Psoas muscle (tissue), 8 donors: ENCODE data around the gene FBXW2. TPM values are rescaled to one million over a fixed set of nuclear protein-coding genes. Genes with fewer than 3 reads are reported as not detected.

Experiments used
- ATAC-seq, 4 donors: fragments of 200-7000 bp; cut with Tn5 transposase; one replicate each; pipeline ENCODE4 v1.9.1; 2020; ENCODE audit warnings: moderate library complexity in 3 of 4, mild to moderate bottlenecking in 2 of 4
- DNase-seq, 2 donors: peaks; one replicate each; pipeline ENCODE4 v3.0.0-alpha.2; 2020
- H3K27ac ChIP-seq: fragments of 200-600 bp; one replicate; pipeline ENCODE4 v1.8.0; 2022
- H3K27me3 ChIP-seq, 3 donors: fragments of 200-600 bp in 1 of 3; one replicate each; pipeline versions ENCODE4 v1.6.1 to v1.8.0; 2013 to 2022; ENCODE audit warnings: low read length in 2 of 3, mild to moderate bottlenecking in 2 of 3, moderate library complexity in 1 of 3; ENCODE audit not compliant: insufficient read depth in 3 of 3
- H3K36me3 ChIP-seq, 2 donors: fragments of 200-600 bp in 1 of 2; one replicate each; pipeline versions ENCODE4 v1.6.1 to v1.8.0; 2013 to 2022; ENCODE audit warnings: low read depth in 1 of 2, mild to moderate bottlenecking in 1 of 2, moderate library complexity in 1 of 2; ENCODE audit not compliant: insufficient read depth in 1 of 2
- H3K4me1 ChIP-seq: fragments of 200-600 bp; one replicate; pipeline ENCODE4 v1.8.0; 2022
- H3K4me3 ChIP-seq: fragments of 200-600 bp; one replicate; pipeline ENCODE4 v1.8.0; 2022; ENCODE audit warnings: mild to moderate bottlenecking
- H3K9me3 ChIP-seq: fragments of 200-600 bp; one replicate; pipeline ENCODE4 v1.8.0; 2022
- WGBS, 3 donors: extraction: QIAGEN DNeasy Blood & Tissue Kit; methylation state at CpG; one replicate each; pipeline versions ENCODE4 v1.1.6 to v1.1.7; 2013; 5-methylcytosine and 5-hydroxymethylcytosine counted together
- intact Hi-C, 2 donors: fragments of 100-400 bp; cut with DNase I; formaldehyde crosslinking; loops; one replicate each; pipeline versions ENCODE4 v1.11.0 to v1.14.2; 2022
- polyA plus RNA-seq, 3 donors: library from polyadenylated mRNA; stranded (reverse); fragments of 200-250 nt; gene quantifications; one replicate each; pipeline ENCODE4 v1.2.3, GENCODE V29; 2013
- total RNA-seq, 4 donors: library from RNA; stranded (reverse); fragmentation: NEBNext Ultra II Directional in 2 of 4; extraction: Animal tissue kit (Norgen Biotek cat#: 25700) in 2 of 4; gene quantifications; one replicate each; pipeline versions ENCODE4 v1.2.1 to v1.2.4, GENCODE V29; 2021 to 2023
- TF ChIP-seq, protein P1 (sequence below): fragments of 200-600 bp; IDR thresholded peaks from one replicate; pipeline ENCODE4 v1.8.0; 2022; ENCODE audit warnings: antibody characterized with exemption
- donor health status: healthy with polysubstance abuse.
- donor health status: DM: no; HTN: no; CAD: no; lungs with moderate emphysema.
- donor health status: Bipolar disorder and iron deficiency.
- donor health status: healthy.
- donor health status: DM: yes; HTN: yes; CAD: no.
- donor health status: DM: no; HTN: no; CAD: no.
- donor health status: DM: no; HTN: no; CAD: no.
- donor health status: DM: yes; HTN: yes; CAD: no.

Gene FBXW2
- total and polyA plus RNA-seq, 7 donors, result 8.0 to 36.8 (median 25.3) TPM

DNA sequence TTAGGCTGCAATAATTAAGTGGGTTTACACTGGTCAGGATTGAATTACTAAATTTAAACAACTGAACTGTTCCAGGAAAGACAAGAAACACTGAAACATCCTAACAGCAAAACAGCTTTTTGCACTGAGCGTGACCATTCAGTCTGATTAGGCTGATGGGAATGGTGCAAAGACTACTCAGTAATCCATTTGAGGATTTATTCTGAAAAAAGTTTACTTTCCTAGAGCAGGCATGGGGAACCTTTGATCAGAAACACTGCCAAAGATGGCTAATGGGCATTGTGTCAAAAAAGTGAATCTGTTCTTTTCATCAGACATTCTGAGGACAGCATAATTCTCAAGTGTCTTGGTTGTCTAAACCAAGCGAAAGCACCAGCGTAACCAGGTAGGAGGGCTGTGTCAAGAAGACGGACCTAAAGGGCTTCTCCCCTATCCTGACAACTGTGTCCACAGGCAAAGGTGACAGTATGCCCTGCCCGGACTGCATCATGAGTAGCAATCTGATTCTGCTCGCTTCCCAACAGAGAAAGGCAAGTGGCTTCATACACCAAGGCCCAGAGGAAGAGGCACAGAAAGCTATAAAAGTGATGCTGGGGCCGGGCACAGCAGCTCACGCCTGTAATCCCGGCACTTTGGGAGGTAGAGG lies 33.3 kb downstream of the FBXW2 start:
- H3K27ac ChIP-seq, result no peak overlapping the region
- DNase-seq (no peak), ATAC-seq (no peak)
- peaks cover 3% of the 10 kb centered on the region for H3K4me1 ChIP-seq
- WGBS, 3 donors, result 94 to 96% (median 95%) methylated on average over 9 of the region's 9 CpGs
- peaks cover 11 to 78% of the 10 kb centered on the region in 2 donors for H3K36me3 ChIP-seq
- TF ChIP-seq, protein P1, sequence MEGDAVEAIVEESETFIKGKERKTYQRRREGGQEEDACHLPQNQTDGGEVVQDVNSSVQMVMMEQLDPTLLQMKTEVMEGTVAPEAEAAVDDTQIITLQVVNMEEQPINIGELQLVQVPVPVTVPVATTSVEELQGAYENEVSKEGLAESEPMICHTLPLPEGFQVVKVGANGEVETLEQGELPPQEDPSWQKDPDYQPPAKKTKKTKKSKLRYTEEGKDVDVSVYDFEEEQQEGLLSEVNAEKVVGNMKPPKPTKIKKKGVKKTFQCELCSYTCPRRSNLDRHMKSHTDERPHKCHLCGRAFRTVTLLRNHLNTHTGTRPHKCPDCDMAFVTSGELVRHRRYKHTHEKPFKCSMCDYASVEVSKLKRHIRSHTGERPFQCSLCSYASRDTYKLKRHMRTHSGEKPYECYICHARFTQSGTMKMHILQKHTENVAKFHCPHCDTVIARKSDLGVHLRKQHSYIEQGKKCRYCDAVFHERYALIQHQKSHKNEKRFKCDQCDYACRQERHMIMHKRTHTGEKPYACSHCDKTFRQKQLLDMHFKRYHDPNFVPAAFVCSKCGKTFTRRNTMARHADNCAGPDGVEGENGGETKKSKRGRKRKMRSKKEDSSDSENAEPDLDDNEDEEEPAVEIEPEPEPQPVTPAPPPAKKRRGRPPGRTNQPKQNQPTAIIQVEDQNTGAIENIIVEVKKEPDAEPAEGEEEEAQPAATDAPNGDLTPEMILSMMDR, result no peak
- intact Hi-C loops, result loop anchor here in 1 of 2 donors (5.0 kb wide), 1 partner anchor 297 kb away; no protein-coding TSS in a partner anchor
- no peak overlapping the region for H3K4me3 ChIP-seq
- H3K9me3 ChIP-seq, result no peaks in the 10 kb centered on the region
- H3K27me3 ChIP-seq, result no peaks in the 10 kb centered on the region

DNA sequence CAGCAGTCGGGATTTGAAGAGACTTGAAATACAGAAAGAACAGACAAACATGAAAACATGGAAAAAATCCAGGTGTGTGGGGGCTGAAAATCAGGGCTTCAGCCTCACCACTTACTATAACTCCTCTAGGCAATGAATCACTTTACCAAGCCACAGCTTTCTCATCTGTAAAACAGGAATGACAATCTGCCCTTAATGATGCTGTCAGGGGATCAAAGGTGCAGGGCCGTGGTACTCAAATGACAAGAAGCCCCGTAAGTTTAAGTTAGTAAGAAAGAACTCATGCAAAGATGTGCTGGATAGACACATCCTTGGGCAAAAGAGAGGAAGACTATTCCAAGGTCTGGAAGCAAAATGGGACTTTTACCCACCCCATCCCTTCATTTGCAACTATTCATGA lies 34.7 kb downstream of the FBXW2 start:
- peaks cover 3% of the 10 kb centered on the region for H3K4me1 ChIP-seq
- ATAC-seq (no peak), DNase-seq (no peak)
- H3K9me3 ChIP-seq, result no peaks in the 10 kb centered on the region
- H3K36me3 ChIP-seq, result peaks cover 9 to 65% of the 10 kb centered on the region in 2 donors
- TF ChIP-seq, protein P1, result no peak
- no peak overlapping the region for H3K4me3 ChIP-seq
- WGBS, 3 donors, result 83 to 85% (median 84%) methylated on average over 3 of the region's 3 CpGs
- H3K27ac ChIP-seq, result no peak overlapping the region
- intact Hi-C loops, result loop anchor here in 1 of 2 donors (5.0 kb wide), 1 partner anchor 299 kb away; no protein-coding TSS in a partner anchor
- no peaks in the 10 kb centered on the region for H3K27me3 ChIP-seq

DNA sequence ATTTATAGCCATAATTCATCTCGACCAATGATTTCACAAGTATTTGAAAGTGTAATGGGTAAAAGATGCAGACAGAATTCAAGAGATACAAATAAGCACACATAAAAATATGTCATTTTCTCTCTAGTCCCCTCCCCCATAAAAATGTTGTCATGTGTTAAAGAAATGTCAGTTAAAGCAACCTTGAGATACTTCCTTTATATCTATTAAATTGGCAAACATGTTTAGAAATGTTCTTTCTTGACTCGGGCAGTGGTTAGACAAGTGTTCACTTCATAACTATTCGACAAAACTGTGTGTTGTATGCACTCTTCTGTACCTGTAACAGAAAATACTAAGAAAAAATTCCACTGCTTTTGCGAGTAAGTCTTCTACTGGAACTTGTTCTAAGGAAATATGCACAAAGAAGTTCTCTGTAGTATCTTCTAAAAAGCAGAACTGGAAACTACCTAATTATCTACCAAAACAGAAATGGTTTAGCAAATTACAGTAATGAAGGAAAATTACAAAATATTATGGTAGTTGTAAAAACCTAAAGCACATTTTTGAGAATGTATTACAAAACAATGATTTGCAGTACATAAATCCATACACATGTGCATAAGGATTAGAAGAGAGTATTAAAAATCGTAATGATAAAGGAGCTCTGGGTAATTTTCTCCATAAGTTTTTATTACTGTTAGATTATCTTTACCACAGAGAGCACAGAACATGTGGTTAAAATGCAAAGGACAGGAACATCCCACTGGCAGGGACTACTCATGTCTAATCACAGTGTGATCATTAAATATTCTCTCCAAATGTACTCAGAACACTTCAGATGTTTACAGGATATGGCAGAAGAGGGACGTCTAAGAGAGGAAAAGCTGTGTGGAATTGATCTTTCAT lies 35.9 kb downstream of the FBXW2 start:
- Histone ChIP-seq H3K9me3 (no peaks in the 10 kb centered on the region), H3K27me3 (no peaks in the 10 kb centered on the region), H3K27ac (no peak overlapping the region), H3K36me3 (peaks cover 9 to 52% of the 10 kb centered on the region in 2 donors), H3K4me3 (no peak overlapping the region), H3K4me1 (peaks cover 3% of the 10 kb centered on the region)
- no peak for ATAC-seq
- TF ChIP-seq, protein P1, result no peak
- intact Hi-C loops, result loop anchor here (2.0 to 5.0 kb wide), 2 partner anchors 180 to 300 kb away; no protein-coding TSS in a partner anchor
- DNase-seq, result no peak
- 71 to 81% (median 75%) methylated on average over 6 of the region's 6 CpGs for WGBS, 3 donors

DNA sequence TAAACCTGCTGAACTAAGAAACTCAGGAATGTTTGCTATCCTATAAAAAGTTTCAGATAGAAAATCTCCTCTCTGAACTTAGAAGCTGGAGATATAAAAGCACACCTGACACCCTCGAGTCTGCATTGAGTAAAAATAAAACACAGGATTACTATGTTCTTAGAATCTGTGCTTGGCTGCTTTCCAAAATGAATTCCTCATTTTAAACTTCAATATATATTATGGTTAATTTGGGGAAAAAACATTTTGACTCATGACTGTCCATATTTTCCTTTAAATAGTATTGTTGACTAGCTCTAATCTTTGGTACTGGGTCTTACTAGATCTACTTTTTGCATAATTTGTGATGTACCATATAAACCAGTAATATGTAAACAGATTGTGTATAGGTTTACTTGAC lies 36.7 kb downstream of the FBXW2 start:
- H3K36me3 ChIP-seq, result peaks cover 9 to 45% of the 10 kb centered on the region in 2 donors
- WGBS, 3 donors, result 6 to 13% (median 9%) methylated on average over 1 of the region's 1 CpG
- ATAC-seq (no peak), DNase-seq (no peak)
- no peaks in the 10 kb centered on the region for H3K27me3 ChIP-seq
- H3K4me3 ChIP-seq, result no peak overlapping the region
- intact Hi-C loops, result loop anchor here (2.0 to 5.0 kb wide), 2 partner anchors 180 to 301 kb away; no protein-coding TSS in a partner anchor
- TF ChIP-seq, protein P1, result no peak
- H3K27ac ChIP-seq, result no peak overlapping the region
- H3K4me1 ChIP-seq, result peaks cover 3% of the 10 kb centered on the region
- H3K9me3 ChIP-seq, result no peaks in the 10 kb centered on the region
